ENCODE results near the gene ITGA2.

DNA sequence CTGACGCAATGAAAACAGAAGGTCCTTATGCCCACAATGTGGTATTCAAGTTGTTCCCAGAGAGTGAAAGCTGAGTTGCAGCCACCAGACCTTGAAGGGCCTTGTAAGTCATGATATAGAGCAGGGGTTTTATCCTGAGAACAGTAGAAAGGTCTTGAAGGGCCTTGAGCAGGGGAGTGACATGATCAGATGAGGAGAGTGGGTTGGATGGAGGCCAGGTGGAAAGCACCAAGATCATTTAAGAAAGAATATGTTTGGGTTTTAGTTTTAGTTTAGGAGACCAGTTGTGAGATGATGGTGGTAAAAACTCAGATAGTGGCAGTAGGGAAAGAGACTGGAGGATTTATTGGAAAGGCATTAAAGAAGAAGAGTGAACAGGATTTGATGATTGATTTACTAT is 5.9 kb downstream of the ITGA2 start:
- TF ChIP-seq, protein P1, sequence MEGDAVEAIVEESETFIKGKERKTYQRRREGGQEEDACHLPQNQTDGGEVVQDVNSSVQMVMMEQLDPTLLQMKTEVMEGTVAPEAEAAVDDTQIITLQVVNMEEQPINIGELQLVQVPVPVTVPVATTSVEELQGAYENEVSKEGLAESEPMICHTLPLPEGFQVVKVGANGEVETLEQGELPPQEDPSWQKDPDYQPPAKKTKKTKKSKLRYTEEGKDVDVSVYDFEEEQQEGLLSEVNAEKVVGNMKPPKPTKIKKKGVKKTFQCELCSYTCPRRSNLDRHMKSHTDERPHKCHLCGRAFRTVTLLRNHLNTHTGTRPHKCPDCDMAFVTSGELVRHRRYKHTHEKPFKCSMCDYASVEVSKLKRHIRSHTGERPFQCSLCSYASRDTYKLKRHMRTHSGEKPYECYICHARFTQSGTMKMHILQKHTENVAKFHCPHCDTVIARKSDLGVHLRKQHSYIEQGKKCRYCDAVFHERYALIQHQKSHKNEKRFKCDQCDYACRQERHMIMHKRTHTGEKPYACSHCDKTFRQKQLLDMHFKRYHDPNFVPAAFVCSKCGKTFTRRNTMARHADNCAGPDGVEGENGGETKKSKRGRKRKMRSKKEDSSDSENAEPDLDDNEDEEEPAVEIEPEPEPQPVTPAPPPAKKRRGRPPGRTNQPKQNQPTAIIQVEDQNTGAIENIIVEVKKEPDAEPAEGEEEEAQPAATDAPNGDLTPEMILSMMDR (IDR thresholded peaks at IDR 0.05): no peak
- no peak for TF ChIP-seq POLR2A (IDR thresholded peaks at IDR 0.05)
